H9 (cell line): Measurements from ENCODE around the gene ATF7. TPM values are rescaled to one million over a fixed set of nuclear protein-coding genes. Genes with fewer than 3 reads are reported as not detected.

Experiments
- DNase-seq: peaks from one replicate; pipeline ENCODE4 v3.0.0-alpha.2; 2017
- H2AFZ ChIP-seq: one replicate; pipeline ENCODE4 v1.6.1; 2013; ENCODE audit warnings: mild to moderate bottlenecking, low read length, control low read depth, moderate library complexity
- H2AK5ac ChIP-seq: 2 replicates; pipeline ENCODE4 v1.6.1; 2013; ENCODE audit warnings: low read length, control low read depth, mixed read lengths; ENCODE audit not compliant: insufficient read length
- H2BK120ac ChIP-seq: one replicate; pipeline ENCODE4 v1.6.1; 2013; ENCODE audit warnings: low read depth, mild to moderate bottlenecking, low read length, control low read depth, inconsistent platforms; ENCODE audit not compliant: poor library complexity, severe bottlenecking
- H2BK12ac ChIP-seq: 2 replicates; pipeline ENCODE4 v1.6.1; 2013; ENCODE audit warnings: low read length, control low read depth, mixed read lengths, low read depth; ENCODE audit not compliant: insufficient read length
- H2BK15ac ChIP-seq: 2 replicates; pipeline ENCODE4 v1.6.1; 2013; ENCODE audit warnings: low read depth, low read length, control low read depth
- H2BK20ac ChIP-seq: one replicate; pipeline ENCODE4 v1.6.1; 2013; ENCODE audit warnings: low read depth, mild to moderate bottlenecking, low read length, control low read depth, inconsistent platforms; ENCODE audit not compliant: poor library complexity, severe bottlenecking
- H2BK5ac ChIP-seq: 2 replicates; pipeline ENCODE4 v1.6.1; 2013; ENCODE audit warnings: low read length, control low read depth, mixed read lengths; ENCODE audit not compliant: insufficient read length
- H3K14ac ChIP-seq: 2 replicates; pipeline ENCODE4 v1.6.1; 2013; ENCODE audit warnings: low read length, control low read depth; ENCODE audit not compliant: insufficient read depth
- H3K18ac ChIP-seq: 2 replicates; pipeline ENCODE4 v1.6.1; 2013; ENCODE audit warnings: low read depth, mild to moderate bottlenecking, mixed read lengths, low read length, control low read depth; ENCODE audit not compliant: insufficient read length
- H3K23ac ChIP-seq: 2 replicates; pipeline ENCODE4 v1.6.1; 2013; ENCODE audit warnings: low read length, control low read depth, mixed read lengths, low read depth; ENCODE audit not compliant: insufficient read length
- H3K23me2 ChIP-seq: 2 replicates; pipeline ENCODE4 v1.6.1; 2013; ENCODE audit warnings: low read depth, mild to moderate bottlenecking, mixed read lengths, low read length, control low read depth; ENCODE audit not compliant: insufficient read length, poor library complexity, severe bottlenecking
- H3K27ac ChIP-seq: 2 replicates; pipeline ENCODE4 v1.5.1; 2013; ENCODE audit warnings: low read length, control low read depth, mixed read lengths, low read depth; ENCODE audit not compliant: insufficient read length
- H3K27me3 ChIP-seq: 2 replicates; pipeline ENCODE4 v1.6.1; 2013; ENCODE audit warnings: low read length, control low read depth, inconsistent platforms; ENCODE audit not compliant: insufficient read depth
- H3K4ac ChIP-seq: 2 replicates; pipeline ENCODE4 v1.6.1; 2013; ENCODE audit warnings: low read depth, mild to moderate bottlenecking, control low read depth, inconsistent platforms, low read length, moderate library complexity
- H3K4me1 ChIP-seq: 2 replicates; pipeline ENCODE4 v1.6.1; 2013; ENCODE audit warnings: low read length, control low read depth, inconsistent platforms; ENCODE audit not compliant: insufficient read depth
- H3K4me2 ChIP-seq: 2 replicates; pipeline ENCODE4 v1.6.1; 2013; ENCODE audit warnings: low read length, control low read depth, mixed read lengths; ENCODE audit not compliant: insufficient read length, insufficient read depth
- H3K56ac ChIP-seq: 2 replicates; pipeline ENCODE4 v1.6.1; 2013; ENCODE audit warnings: low read depth, mild to moderate bottlenecking, mixed read lengths, low read length, control low read depth; ENCODE audit not compliant: insufficient read length
- H3K79me1 ChIP-seq: 2 replicates; pipeline ENCODE4 v1.6.1; 2013; ENCODE audit warnings: low read depth, mild to moderate bottlenecking, moderate library complexity, low read length, control low read depth, inconsistent platforms; ENCODE audit not compliant: insufficient read depth, poor library complexity, severe bottlenecking
- H3K79me2 ChIP-seq: 2 replicates; pipeline ENCODE4 v1.6.1; 2013; ENCODE audit warnings: low read length, control low read depth, inconsistent platforms; ENCODE audit not compliant: insufficient read depth
- H3K9ac ChIP-seq: 2 replicates; pipeline ENCODE4 v1.6.1; 2013; ENCODE audit warnings: low read length, control low read depth, mixed read lengths; ENCODE audit not compliant: insufficient read length; ENCODE audit errors: extremely low read depth
- H3K9me3 ChIP-seq: one replicate; pipeline ENCODE4 v1.6.1; 2013; ENCODE audit warnings: low read depth, low read length, inconsistent platforms; ENCODE audit not compliant: control insufficient read depth
- H3T11ph ChIP-seq: one replicate; pipeline ENCODE4 v1.6.1; 2013; ENCODE audit warnings: mild to moderate bottlenecking, low read length, control low read depth, inconsistent platforms
- H4K20me1 ChIP-seq: one replicate; pipeline ENCODE4 v1.6.1; 2013; ENCODE audit not compliant: control insufficient read depth, insufficient read length, insufficient read depth
- H4K5ac ChIP-seq: 2 replicates; pipeline ENCODE4 v1.6.1; 2013; ENCODE audit warnings: low read depth, mild to moderate bottlenecking, mixed read lengths, low read length, control low read depth; ENCODE audit not compliant: insufficient read length
- H4K8ac ChIP-seq: replicated peaks from 2 replicates; pipeline ENCODE4 v1.6.1; 2013; ENCODE audit warnings: low read length, control low read depth, mixed read lengths, low read depth; ENCODE audit not compliant: insufficient read length
- H4K91ac ChIP-seq: 2 replicates; pipeline ENCODE4 v1.6.1; 2013; ENCODE audit warnings: low read depth, mild to moderate bottlenecking, moderate library complexity, mixed read lengths, low read length, control low read depth; ENCODE audit not compliant: insufficient read length
- H3K27ac Mint-ChIP-seq, 3 experiments: 2 replicates in 2 of 3; 3 replicates in 1 of 3; pipeline ENCODE4 v1.8.0; 2020 to 2021; ENCODE audit warnings: mixed read lengths in 3 of 3, mild to moderate bottlenecking in 1 of 3, moderate library complexity in 1 of 3
- H3K27me3 Mint-ChIP-seq: 2 replicates; pipeline ENCODE4 v1.8.0; 2021; ENCODE audit warnings: low read depth, mild to moderate bottlenecking, moderate library complexity, mixed read lengths
- H3K36me3 Mint-ChIP-seq, 3 experiments: 2 replicates in 2 of 3; 3 replicates in 1 of 3; pipeline ENCODE4 v1.8.0; 2020 to 2021; ENCODE audit warnings: low read depth in 3 of 3, mixed read lengths in 3 of 3; ENCODE audit not compliant: insufficient read depth in 1 of 3
- H3K4me1 Mint-ChIP-seq, 2 experiments: 2 replicates each; pipeline ENCODE4 v1.8.0; 2020; ENCODE audit warnings: mixed read lengths in 2 of 2
- H3K4me3 Mint-ChIP-seq, 2 experiments: 2 replicates in 1 of 2; 3 replicates in 1 of 2; pipeline ENCODE4 v1.8.0; 2020 to 2021; ENCODE audit warnings: mild to moderate bottlenecking in 2 of 2, mixed read lengths in 2 of 2, moderate library complexity in 1 of 2
- H3K9me3 Mint-ChIP-seq, 2 experiments: 2 replicates in 1 of 2; 3 replicates in 1 of 2; pipeline ENCODE4 v1.8.0; 2020; ENCODE audit warnings: mild to moderate bottlenecking in 2 of 2, mixed read lengths in 2 of 2, moderate library complexity in 1 of 2
- WGBS: extraction: QIAGEN DNeasy Blood & Tissue Kit; methylation state at CpG from one replicate; pipeline ENCODE4 v1.1.7; 2013; ENCODE audit warnings: missing lambda C conversion rate, low lambda C conversion rate, mixed read lengths; ENCODE audit not compliant: insufficient read length; ENCODE audit errors: extremely low coverage; 5-methylcytosine and 5-hydroxymethylcytosine counted together
- total RNA-seq: library from RNA; stranded (reverse); gene quantifications from 2 replicates; pipeline ENCODE4 v1.2.1, GENCODE V29; 2021
- TF ChIP-seq, protein P1 (sequence below): fragments of 200-600 bp; sonication (generic); conservative IDR thresholded peaks from 3 replicates; pipeline ENCODE4 v1.8.0; 2021; ENCODE audit warnings: antibody characterized with exemption, mild to moderate bottlenecking

ATF7 gene
- total RNA-seq, 1 experiment from 2014 or later, result 17.7 TPM

DNA sequence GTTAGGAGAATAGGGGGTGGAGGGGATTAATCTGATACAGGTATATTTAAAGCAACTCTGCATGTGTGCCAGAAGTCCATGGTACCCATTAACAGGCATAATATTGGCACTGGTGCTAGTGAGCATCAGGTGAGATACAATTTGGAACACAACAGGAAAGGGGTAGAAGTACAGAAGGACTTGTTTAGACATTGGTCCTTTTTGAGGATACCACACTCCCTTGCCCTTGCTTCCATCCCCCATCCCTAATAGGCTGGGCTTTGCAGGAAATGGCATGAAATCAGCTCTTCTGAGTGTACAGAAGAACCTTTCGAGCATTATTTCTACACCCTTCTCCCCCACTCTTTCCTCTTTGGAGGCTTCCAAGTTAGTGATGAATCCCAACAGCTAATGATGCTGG is 157.9 kb downstream of the ATF7 start:
- no CpG with 5 or more reads among the region's 1 CpG for WGBS
- H3K23ac ChIP-seq, result no peak overlapping the region
- no peaks in the 10 kb centered on the region for H3K27me3 Mint-ChIP-seq
- no peak overlapping the region for H3K4me2 ChIP-seq
- no peak overlapping the region for H4K5ac ChIP-seq
- H3K4ac ChIP-seq, result no peak overlapping the region
- no peaks in the 10 kb centered on the region for H3K27me3 ChIP-seq
- peak overlapping the region in 1 of 3 experiments; percentile 92; a peak in 2 of 7 replicates for H3K27ac Mint-ChIP-seq
- H3T11ph ChIP-seq, result no peak overlapping the region
- no peak overlapping the region for H3K4me3 Mint-ChIP-seq
- H3K9me3 Mint-ChIP-seq, result no peaks in the 10 kb centered on the region; a peak in 1 of 5 replicates
- H3K79me2 ChIP-seq, result no peaks in the 10 kb centered on the region; the same call in none of the 2 replicates
- H3K56ac ChIP-seq, result no peak overlapping the region
- H3K36me3 Mint-ChIP-seq, result peaks cover 72 to 99% (median 92%) of the 10 kb centered on the region in 3 experiments
- no peaks in the 10 kb centered on the region for H3K9me3 ChIP-seq
- H2BK15ac ChIP-seq, result no peak overlapping the region
- H3K4me1 Mint-ChIP-seq, result peaks cover 22 to 47% of the 10 kb centered on the region in 2 experiments
- no peak overlapping the region for H3K9ac ChIP-seq
- H2BK20ac ChIP-seq, result no peak overlapping the region
- H3K79me1 ChIP-seq, result peaks cover 7% of the 10 kb centered on the region
- H4K20me1 ChIP-seq, result no peaks in the 10 kb centered on the region
- no peak overlapping the region for H2AFZ ChIP-seq
- H4K91ac ChIP-seq, result no peak overlapping the region
- H2BK5ac ChIP-seq, result no peak overlapping the region
- no peak overlapping the region for H2BK120ac ChIP-seq
- no peak overlapping the region for H4K8ac ChIP-seq
- H2AK5ac ChIP-seq, result no peak overlapping the region
- TF ChIP-seq, protein P1, sequence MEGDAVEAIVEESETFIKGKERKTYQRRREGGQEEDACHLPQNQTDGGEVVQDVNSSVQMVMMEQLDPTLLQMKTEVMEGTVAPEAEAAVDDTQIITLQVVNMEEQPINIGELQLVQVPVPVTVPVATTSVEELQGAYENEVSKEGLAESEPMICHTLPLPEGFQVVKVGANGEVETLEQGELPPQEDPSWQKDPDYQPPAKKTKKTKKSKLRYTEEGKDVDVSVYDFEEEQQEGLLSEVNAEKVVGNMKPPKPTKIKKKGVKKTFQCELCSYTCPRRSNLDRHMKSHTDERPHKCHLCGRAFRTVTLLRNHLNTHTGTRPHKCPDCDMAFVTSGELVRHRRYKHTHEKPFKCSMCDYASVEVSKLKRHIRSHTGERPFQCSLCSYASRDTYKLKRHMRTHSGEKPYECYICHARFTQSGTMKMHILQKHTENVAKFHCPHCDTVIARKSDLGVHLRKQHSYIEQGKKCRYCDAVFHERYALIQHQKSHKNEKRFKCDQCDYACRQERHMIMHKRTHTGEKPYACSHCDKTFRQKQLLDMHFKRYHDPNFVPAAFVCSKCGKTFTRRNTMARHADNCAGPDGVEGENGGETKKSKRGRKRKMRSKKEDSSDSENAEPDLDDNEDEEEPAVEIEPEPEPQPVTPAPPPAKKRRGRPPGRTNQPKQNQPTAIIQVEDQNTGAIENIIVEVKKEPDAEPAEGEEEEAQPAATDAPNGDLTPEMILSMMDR, result no peak
- H2BK12ac ChIP-seq, result no peak overlapping the region
- H3K14ac ChIP-seq, result no peak overlapping the region
- no peak for DNase-seq
- H3K4me1 ChIP-seq, result no peaks in the 10 kb centered on the region
- H3K23me2 ChIP-seq, result no peaks in the 10 kb centered on the region
- H3K18ac ChIP-seq, result no peak overlapping the region
- no peak overlapping the region for H3K27ac ChIP-seq
